Measurements from ENCODE around the gene FREM1. TPM values are rescaled to one million over a fixed set of nuclear protein-coding genes. Genes with fewer than 3 reads are reported as not detected.

FREM1 gene
- total and polyA plus RNA-seq, 2 of the 13 experiments (the other 11 are each of a cell fraction or from before 2014, with no cell fraction given) = 64.3 to 202 TPM

DNA sequence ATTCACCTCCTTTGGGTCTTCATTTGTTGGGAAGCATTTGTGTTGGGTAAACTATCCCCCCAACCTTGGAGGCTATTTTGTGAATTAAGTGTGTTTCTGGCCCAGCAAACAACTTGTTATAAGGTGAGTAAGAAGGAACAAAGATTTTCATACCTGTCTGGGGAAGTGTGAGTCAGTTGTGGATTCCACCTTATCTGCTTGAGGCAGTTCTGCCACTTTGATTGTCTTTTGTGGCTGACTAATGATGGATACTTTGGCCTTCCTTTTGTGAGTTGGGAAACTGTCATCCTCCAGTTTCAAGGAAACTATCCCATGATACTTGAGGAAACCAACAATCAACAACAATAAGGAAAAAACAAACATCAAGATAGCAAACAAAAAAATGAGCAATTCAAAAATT is 163.1 kb downstream of the FREM1 start:
- ATAC-seq (no peak), FAIRE-seq (no peak)
- in situ Hi-C loops (cut with HindIII; ENCODE audit: extremely low pct_ligation_motif_present, low pct_unique_long_range_greater_than_20kb) = no loop called here

DNA sequence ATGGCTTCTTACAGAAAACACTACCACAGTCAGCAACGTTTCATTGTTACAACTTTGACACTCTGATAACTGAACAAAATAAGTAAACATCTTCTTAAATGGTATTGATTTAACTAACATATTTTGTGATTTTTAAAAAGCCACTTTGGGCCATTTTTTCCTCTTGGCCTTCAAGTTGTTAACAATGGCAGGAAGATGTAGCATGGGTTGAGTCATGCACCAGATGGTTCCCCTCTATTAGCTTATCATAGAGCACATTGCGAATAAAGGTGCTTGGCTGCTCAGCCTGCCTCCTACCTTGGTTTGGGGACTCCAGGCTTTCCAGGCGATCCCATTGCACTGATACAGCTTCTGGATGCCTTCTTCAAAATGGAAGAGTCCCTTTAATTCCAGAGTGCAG is 163.6 kb downstream of the FREM1 start:
- H3K9ac ChIP-seq (ENCODE audit: insufficient read depth, low read depth, low read length) = no peak overlapping the region
- H3K4me3 ChIP-seq (replicated peaks in 1 of 3; ENCODE audit: insufficient read depth in 1 of 3, low read depth in 2 of 3, low read length in 3 of 3) = no peak overlapping the region
- no peak overlapping the region for H2AFZ ChIP-seq (ENCODE audit: low read length)
- H3K9me3 ChIP-seq (ENCODE audit: low read length) = no peaks in the 10 kb centered on the region
- H3K4me1 ChIP-seq (ENCODE audit: insufficient read depth, low read length) = no peaks in the 10 kb centered on the region
- intact Hi-C loops (cut with micrococcal nuclease; ENCODE audit: unreplicated experiment) (no loop called here), in situ Hi-C loops (cut with HindIII; ENCODE audit: extremely low pct_ligation_motif_present, low pct_unique_long_range_greater_than_20kb) (no loop called here)
- no peak overlapping the region for H3K4me2 ChIP-seq (ENCODE audit: low read depth, low read length)
- BruUV-seq (replicated peaks) = no TSS peak
- WGBS (ENCODE audit: low lambda C conversion rate) = 93% methylated on average over 3 of the region's 3 CpGs
- no peaks in the 10 kb centered on the region for H3K27me3 ChIP-seq (ENCODE audit: control insufficient read depth in 1 of 2, insufficient read depth in 2 of 2, low read length in 2 of 2)
- ChIA-PET POLR2A (no interaction called here), CTCF (ENCODE audit: low intra/inter-chr PET ratio, low total read pairs) (no interaction called here)
- no peak for DNase-seq (ENCODE audit: low spot score)
- peaks cover 9 to 89% of the 10 kb centered on the region in 2 experiments for H3K36me3 ChIP-seq (replicated peaks in 1 of 2; ENCODE audit: control insufficient read depth in 1 of 2, insufficient read depth in 2 of 2, low read length in 2 of 2)
- no peaks in the 10 kb centered on the region for H4K20me1 ChIP-seq (ENCODE audit: insufficient read depth, low read length)
- no peak for ATAC-seq
- H3K27ac ChIP-seq (ENCODE audit: extremely low read length, insufficient read depth, low read length) = no peak overlapping the region
- no peak for FAIRE-seq
- no peaks in the 10 kb centered on the region for H3K79me2 ChIP-seq (ENCODE audit: insufficient read depth, low read length)
- TF ChIP-seq KLF15 (CRISPR knock-in tag; IDR thresholded peaks at IDR 0.05; ENCODE audit: borderline replicate concordance) = no peak
- TF ChIP-seq ERF (CRISPR knock-in tag; IDR thresholded peaks at IDR 0.05) = no peak
- no peak for TF ChIP-seq NCOA5 (CRISPR knock-in tag; IDR thresholded peaks at IDR 0.05)
- no peak for TF ChIP-seq MEIS2 (CRISPR knock-in tag; IDR thresholded peaks at IDR 0.05)
- TF ChIP-seq EED (CRISPR knock-in tag; IDR thresholded peaks at IDR 0.05) = no peak
- TF ChIP-seq TOPORS (CRISPR knock-in tag; IDR thresholded peaks at IDR 0.05) = no peak
- TF ChIP-seq ZBTB3 (CRISPR knock-in tag; IDR thresholded peaks at IDR 0.05; ENCODE audit: borderline replicate concordance, low read depth) = no peak
- TF ChIP-seq MATR3 (CRISPR knock-in tag; IDR thresholded peaks at IDR 0.05) = no peak
- TF ChIP-seq, protein P1, sequence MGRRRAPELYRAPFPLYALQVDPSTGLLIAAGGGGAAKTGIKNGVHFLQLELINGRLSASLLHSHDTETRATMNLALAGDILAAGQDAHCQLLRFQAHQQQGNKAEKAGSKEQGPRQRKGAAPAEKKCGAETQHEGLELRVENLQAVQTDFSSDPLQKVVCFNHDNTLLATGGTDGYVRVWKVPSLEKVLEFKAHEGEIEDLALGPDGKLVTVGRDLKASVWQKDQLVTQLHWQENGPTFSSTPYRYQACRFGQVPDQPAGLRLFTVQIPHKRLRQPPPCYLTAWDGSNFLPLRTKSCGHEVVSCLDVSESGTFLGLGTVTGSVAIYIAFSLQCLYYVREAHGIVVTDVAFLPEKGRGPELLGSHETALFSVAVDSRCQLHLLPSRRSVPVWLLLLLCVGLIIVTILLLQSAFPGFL (CRISPR knock-in tag; IDR thresholded peaks at IDR 0.05) = no peak
- TF ChIP-seq ZNF547 (CRISPR knock-in tag; IDR thresholded peaks at IDR 0.05) = no peak
- TF ChIP-seq, protein P2, sequence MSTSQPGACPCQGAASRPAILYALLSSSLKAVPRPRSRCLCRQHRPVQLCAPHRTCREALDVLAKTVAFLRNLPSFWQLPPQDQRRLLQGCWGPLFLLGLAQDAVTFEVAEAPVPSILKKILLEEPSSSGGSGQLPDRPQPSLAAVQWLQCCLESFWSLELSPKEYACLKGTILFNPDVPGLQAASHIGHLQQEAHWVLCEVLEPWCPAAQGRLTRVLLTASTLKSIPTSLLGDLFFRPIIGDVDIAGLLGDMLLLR (CRISPR knock-in tag; IDR thresholded peaks at IDR 0.05) = no peak
- TF ChIP-seq ZNF326 (CRISPR knock-in tag; IDR thresholded peaks at IDR 0.05; ENCODE audit: borderline replicate concordance) = no peak
- TF ChIP-seq, protein P3, sequence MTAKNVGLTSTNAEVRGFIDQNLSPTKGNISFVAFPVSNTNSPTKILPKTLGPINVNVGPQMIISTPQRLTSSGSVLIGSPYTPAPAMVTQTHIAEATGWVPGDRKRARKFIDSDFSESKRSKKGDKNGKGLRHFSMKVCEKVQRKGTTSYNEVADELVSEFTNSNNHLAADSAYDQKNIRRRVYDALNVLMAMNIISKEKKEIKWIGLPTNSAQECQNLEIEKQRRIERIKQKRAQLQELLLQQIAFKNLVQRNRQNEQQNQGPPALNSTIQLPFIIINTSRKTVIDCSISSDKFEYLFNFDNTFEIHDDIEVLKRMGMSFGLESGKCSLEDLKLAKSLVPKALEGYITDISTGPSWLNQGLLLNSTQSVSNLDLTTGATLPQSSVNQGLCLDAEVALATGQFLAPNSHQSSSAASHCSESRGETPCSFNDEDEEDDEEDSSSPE (CRISPR knock-in tag; IDR thresholded peaks at IDR 0.05) = no peak

More for the DNA sequence above, 163.1 kb downstream of the FREM1 start:
- Histone ChIP-seq H3K4me1 (ENCODE audit: insufficient read depth, low read length) (no peaks in the 10 kb centered on the region), H3K27ac (ENCODE audit: extremely low read length, insufficient read depth, low read length) (no peak overlapping the region), H4K20me1 (ENCODE audit: insufficient read depth, low read length) (no peaks in the 10 kb centered on the region), H3K9ac (ENCODE audit: insufficient read depth, low read depth, low read length) (no peak overlapping the region), H3K9me3 (ENCODE audit: low read length) (no peaks in the 10 kb centered on the region), H3K36me3 (replicated peaks in 1 of 2; ENCODE audit: control insufficient read depth in 1 of 2, insufficient read depth in 2 of 2, low read length in 2 of 2) (peaks cover 9 to 91% of the 10 kb centered on the region in 2 experiments), H3K79me2 (ENCODE audit: insufficient read depth, low read length) (no peaks in the 10 kb centered on the region), H3K27me3 (ENCODE audit: control insufficient read depth in 1 of 2, insufficient read depth in 2 of 2, low read length in 2 of 2) (no peaks in the 10 kb centered on the region), H3K4me3 (replicated peaks in 1 of 3; ENCODE audit: insufficient read depth in 1 of 3, low read depth in 2 of 3, low read length in 3 of 3) (no peak overlapping the region), H3K4me2 (ENCODE audit: low read depth, low read length) (no peak overlapping the region), H2AFZ (ENCODE audit: low read length) (no peak overlapping the region)
- CTCF ChIA-PET (ENCODE audit: low intra/inter-chr PET ratio, low total read pairs) = no interaction called here
- intact Hi-C loops (cut with micrococcal nuclease; ENCODE audit: unreplicated experiment) = no loop called here
- POLR2A ChIA-PET = no interaction called here
- BruUV-seq (replicated peaks) = no TSS peak
- TF ChIP-seq ZFP36L1 (CRISPR knock-in tag; IDR thresholded peaks at IDR 0.05) = no peak
- DNase-seq (ENCODE audit: low spot score) = no peak
